Naive thymus-derived CD4-positive, alpha-beta T cell (primary cell): ENCODE data around the gene SPTSSA. TPM values are rescaled to one million over a fixed set of nuclear protein-coding genes. Genes with fewer than 3 reads are reported as not detected.
"Not testable (repeated sequence)": the region's sequence is repeated elsewhere in the genome, so short reads cannot be mapped to it uniquely, and the experiment has no call there.

Experiments
- ATAC-seq: fragments of 150-1000 bp; cut with Tn5 transposase; 2 replicates; pipeline ENCODE4 v1.10.0; 2021; ENCODE audit warnings: mild to moderate bottlenecking, moderate library complexity
- CTCF ChIA-PET: fragments of 350-600 bp; sonication (Branson Sonifier 250); formaldehyde crosslinking; loops from one replicate; lab custom pipeline; 2021; ENCODE audit warnings: antibody characterized with exemption; lab: Charles Lee
- POLR2A ChIA-PET: fragments of 350-600 bp; sonication (Branson Sonifier 250); formaldehyde crosslinking; loops from one replicate; lab custom pipeline; 2021; ENCODE audit warnings: antibody characterized with exemption, inconsistent platforms; lab: Charles Lee
- DNase-seq, 9 donors: peaks; one replicate each; pipeline versions ENCODE4 v3.0.0 to v3.0.0-alpha.2; 2020 to 2022; ENCODE audit warnings: mixed read lengths in 1 of 9
- H3K27ac ChIP-seq: one replicate; pipeline ENCODE4 v1.7.0; 2013; ENCODE audit warnings: mild to moderate bottlenecking, low read depth, low read length, moderate library complexity
- H3K27me3 ChIP-seq, 2 donors: one replicate each; pipeline ENCODE4 v1.7.0; 2013; ENCODE audit warnings: low read length in 2 of 2, mild to moderate bottlenecking in 2 of 2, moderate library complexity in 2 of 2; ENCODE audit not compliant: control insufficient read depth in 2 of 2, insufficient read depth in 2 of 2
- H3K36me3 ChIP-seq, 3 experiments: 1 replicate in 2 of 3; 2 replicates in 1 of 3; pipeline ENCODE4 v1.7.0; 2013; ENCODE audit warnings: low read length in 3 of 3, mild to moderate bottlenecking in 3 of 3, moderate library complexity in 1 of 3; ENCODE audit not compliant: insufficient read depth in 3 of 3, control insufficient read depth in 2 of 3
- H3K4me1 ChIP-seq, 2 donors: one replicate each; pipeline ENCODE4 v1.7.0; 2013; ENCODE audit warnings: low read length in 2 of 2, mild to moderate bottlenecking in 2 of 2, moderate library complexity in 1 of 2; ENCODE audit not compliant: control insufficient read depth in 2 of 2, insufficient read depth in 2 of 2
- H3K4me3 ChIP-seq: 2 replicates; pipeline ENCODE4 v1.7.0; 2013; ENCODE audit warnings: mild to moderate bottlenecking, low read length
- H3K9me3 ChIP-seq, 3 experiments: 1 replicate in 2 of 3; 2 replicates in 1 of 3; pipeline ENCODE4 v1.7.0; 2013; ENCODE audit warnings: low read length in 3 of 3; ENCODE audit not compliant: control insufficient read depth in 2 of 3
- H3K27ac Mint-ChIP-seq, 9 donors: one replicate each; pipeline ENCODE4 v1.8.0; 2020 to 2022; ENCODE audit warnings: mixed read lengths in 9 of 9, mild to moderate bottlenecking in 8 of 9, moderate library complexity in 5 of 9, inconsistent platforms in 2 of 9
- H3K27me3 Mint-ChIP-seq, 5 donors: one replicate each; pipeline ENCODE4 v1.8.0; 2021 to 2022; ENCODE audit warnings: mixed read lengths in 5 of 5, mild to moderate bottlenecking in 1 of 5
- H3K36me3 Mint-ChIP-seq, 5 donors: one replicate each; pipeline ENCODE4 v1.8.0; 2020 to 2022; ENCODE audit warnings: mixed read lengths in 5 of 5, mild to moderate bottlenecking in 3 of 5, inconsistent platforms in 1 of 5
- H3K4me1 Mint-ChIP-seq, 7 donors: one replicate each; pipeline ENCODE4 v1.8.0; 2020 to 2022; ENCODE audit warnings: mixed read lengths in 7 of 7, mild to moderate bottlenecking in 3 of 7, inconsistent platforms in 1 of 7
- H3K4me3 Mint-ChIP-seq, 10 donors: one replicate each; pipeline ENCODE4 v1.8.0; 2020 to 2022; ENCODE audit warnings: mild to moderate bottlenecking in 10 of 10, mixed read lengths in 10 of 10, moderate library complexity in 6 of 10, inconsistent platforms in 2 of 10
- H3K9me3 Mint-ChIP-seq, 11 donors: one replicate each; pipeline ENCODE4 v1.8.0; 2020 to 2022; ENCODE audit warnings: mixed read lengths in 11 of 11, mild to moderate bottlenecking in 4 of 11, inconsistent platforms in 1 of 11, moderate library complexity in 1 of 11
- intact Hi-C, 2 donors: fragments of 100-400 bp; cut with micrococcal nuclease; formaldehyde crosslinking; loops; one replicate each; pipeline ENCODE4 v1.15.1; 2023
- polyA plus RNA-seq, 2 donors: library from polyadenylated mRNA; unstranded; fragments of 300-500 nt; fragmentation: Illumina TruSeq; gene quantifications; one replicate each; pipeline ENCODE4 v1.2.3, GENCODE V29; 2021
- total RNA-seq, 6 experiments: library from RNA in 5 of 6; stranded (reverse) in 5 of 6; gene quantifications; 1 replicate in 5 of 6; 2 replicates in 1 of 6; pipeline ENCODE4 v1.2.3 and lab custom pipeline; 2021 to 2026

SPTSSA gene
- total and polyA plus RNA-seq, 7 experiments from 2014 or later = 2.2 to 13.3 (median 5.1) TPM

- Mint-ChIP-seq H3K4me3 (no peak overlapping the region), H3K4me1 (peaks cover 0 to 6% (median 0%) of the 10 kb centered on the region in 7 donors), H3K27me3 (peaks cover 0 to 13% (median 8%) of the 10 kb centered on the region in 5 donors), H3K9me3 (peaks cover 0 to 22% (median 5%) of the 10 kb centered on the region in 11 donors), H3K27ac (no peak overlapping the region), H3K36me3 (no peaks in the 10 kb centered on the region)
- Histone ChIP-seq H3K36me3 (no peaks in the 10 kb centered on the region), H3K27ac (no peak overlapping the region), H3K27me3 (no peaks in the 10 kb centered on the region), H3K4me1 (no peaks in the 10 kb centered on the region), H3K4me3 (no peak overlapping the region), H3K9me3 (peaks cover 0 to 2% (median 0%) of the 10 kb centered on the region in 3 experiments)
- ChIA-PET CTCF (no interaction called here), POLR2A (no interaction called here)
- ATAC-seq (no peak), DNase-seq (no peak)
- intact Hi-C loops = no loop called here
These were observed 57.6 kb downstream of the SPTSSA start for GRCh38 chr14:34404416-34404815.

GRCh38 chr14:34403646-34404045 lies 58.4 kb downstream of the SPTSSA start:
- H3K4me3 Mint-ChIP-seq = no peak overlapping the region
- H3K36me3 ChIP-seq = no peaks in the 10 kb centered on the region

DNA sequence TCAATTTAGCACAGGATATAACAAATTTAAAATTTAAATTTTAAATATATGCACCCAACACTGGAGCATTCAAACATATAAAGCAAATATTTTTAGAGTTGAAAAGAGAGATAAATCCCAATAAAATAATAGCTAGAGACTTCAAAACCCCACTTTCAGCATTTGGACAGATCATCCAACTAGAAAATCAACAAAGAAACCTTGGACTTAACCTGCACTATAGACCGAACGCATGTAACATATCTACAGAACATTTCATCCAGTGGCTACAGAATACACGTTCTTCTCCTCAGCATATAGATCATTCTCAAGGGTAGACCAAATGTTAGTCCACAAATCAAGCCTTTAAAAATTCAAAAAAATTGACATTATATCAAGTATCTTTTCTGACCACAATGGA lies 64.0 kb downstream of the SPTSSA start:
- intact Hi-C loops = no loop called here
- Histone ChIP-seq H3K27ac (no peak overlapping the region), H3K4me1 (no peaks in the 10 kb centered on the region), H3K4me3 (no peak overlapping the region), H3K9me3 (no peaks in the 10 kb centered on the region), H3K27me3 (no peaks in the 10 kb centered on the region), H3K36me3 (no peaks in the 10 kb centered on the region)
- ChIA-PET POLR2A (no interaction called here), CTCF (no interaction called here)
- DNase-seq = no peak
- Mint-ChIP-seq H3K27ac (no peak overlapping the region), H3K4me3 (no peak overlapping the region), H3K27me3 (peaks cover 0 to 23% (median 0%) of the 10 kb centered on the region in 5 donors), H3K36me3 (no peaks in the 10 kb centered on the region), H3K9me3 (peaks cover 0 to 15% (median 4%) of the 10 kb centered on the region in 11 donors), H3K4me1 (peaks cover 0 to 4% (median 0%) of the 10 kb centered on the region in 7 donors)
- no peak for ATAC-seq

More at GRCh38 chr14:34403646-34404045, 58.4 kb downstream of the SPTSSA start:
- H3K4me1 Mint-ChIP-seq = peaks cover 0 to 6% (median 0%) of the 10 kb centered on the region in 7 donors
- Histone ChIP-seq H3K9me3 (no peaks in the 10 kb centered on the region), H3K27ac (no peak overlapping the region), H3K4me1 (no peaks in the 10 kb centered on the region), H3K27me3 (no peaks in the 10 kb centered on the region), H3K4me3 (no peak overlapping the region)
- H3K27ac Mint-ChIP-seq = no peak overlapping the region
- DNase-seq (no peak), ATAC-seq (no peak)
- POLR2A ChIA-PET = no interaction called here
- H3K9me3 Mint-ChIP-seq = peaks cover 0 to 14% (median 2%) of the 10 kb centered on the region in 11 donors
- H3K36me3 Mint-ChIP-seq = no peaks in the 10 kb centered on the region
- intact Hi-C loops = no loop called here
- H3K27me3 Mint-ChIP-seq = peaks cover 0 to 13% (median 8%) of the 10 kb centered on the region in 5 donors
- CTCF ChIA-PET = no interaction called here

DNA sequence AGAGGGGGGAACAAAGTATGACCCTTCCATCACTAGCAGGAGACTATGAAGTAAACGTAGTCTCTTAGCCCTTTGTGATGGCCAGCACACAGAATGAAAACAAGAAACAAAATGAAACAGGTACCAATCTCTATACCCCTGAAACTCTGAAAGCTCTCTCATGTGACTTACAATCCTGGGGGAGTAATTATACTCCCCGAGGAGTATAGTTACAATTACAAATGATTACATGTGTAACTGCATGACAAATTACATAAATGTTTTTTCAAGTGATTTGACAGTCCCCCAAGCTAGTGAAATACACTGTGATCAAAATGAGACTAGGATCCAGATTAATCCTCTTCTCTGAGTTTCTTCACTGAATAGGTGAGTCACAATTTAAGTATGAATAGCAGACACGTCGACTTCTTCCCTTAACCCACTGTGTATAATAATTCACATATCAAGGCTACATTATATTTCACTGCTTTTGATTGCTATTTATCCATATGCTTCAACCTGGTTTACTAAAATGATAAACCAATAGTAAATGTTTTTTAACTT lies 74.0 kb downstream of the SPTSSA start:
- Mint-ChIP-seq H3K9me3 (peaks cover 0 to 25% (median 8%) of the 10 kb centered on the region in 11 donors), H3K4me1 (peaks cover 0 to 2% (median 0%) of the 10 kb centered on the region in 7 donors), H3K4me3 (no peak overlapping the region), H3K36me3 (peaks cover 0 to 10% (median 0%) of the 10 kb centered on the region in 5 donors), H3K27ac (no peak overlapping the region), H3K27me3 (peaks cover 3 to 46% (median 38%) of the 10 kb centered on the region in 5 donors)
- Histone ChIP-seq H3K9me3 (no peaks in the 10 kb centered on the region), H3K27ac (no peak overlapping the region), H3K36me3 (no peaks in the 10 kb centered on the region), H3K4me3 (no peak overlapping the region), H3K4me1 (no peaks in the 10 kb centered on the region), H3K27me3 (no peaks in the 10 kb centered on the region)
- ChIA-PET CTCF (no interaction called here), POLR2A (no interaction called here)
- intact Hi-C loops = no loop called here
- DNase-seq (no peak), ATAC-seq (no peak)

DNA sequence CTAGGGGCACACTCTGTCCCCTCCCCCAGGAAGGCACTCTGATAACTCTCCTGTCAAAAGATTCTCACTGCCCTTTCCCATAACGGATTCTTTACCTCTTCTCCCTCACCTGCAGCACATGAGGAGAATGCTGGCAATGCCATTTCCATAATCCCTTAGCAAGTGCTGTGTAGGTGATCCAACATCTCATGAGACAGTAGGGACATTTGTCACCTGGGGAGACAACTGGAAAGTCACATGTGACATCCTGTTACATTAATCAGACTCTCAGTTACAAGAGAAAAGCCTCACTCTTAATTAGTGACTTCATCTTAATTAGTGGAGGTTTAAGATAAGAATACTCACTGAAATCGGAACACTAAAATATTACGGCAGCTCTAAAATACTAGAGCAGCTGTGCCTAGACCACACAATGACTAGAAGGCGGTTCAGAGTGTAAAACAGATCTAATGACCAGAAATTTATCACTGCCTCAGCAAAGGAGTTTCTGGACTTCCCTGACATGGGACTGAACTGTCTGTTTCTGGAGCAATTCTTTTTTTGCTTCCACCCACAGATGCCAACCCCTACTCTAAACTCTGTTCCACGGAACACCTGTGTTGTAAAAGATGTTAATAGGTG lies 75.1 kb downstream of the SPTSSA start:
- H3K4me1 ChIP-seq = no peaks in the 10 kb centered on the region
- no peaks in the 10 kb centered on the region for H3K9me3 ChIP-seq
- H3K27ac ChIP-seq = no peak overlapping the region
- POLR2A ChIA-PET = no interaction called here
- DNase-seq (no peak), ATAC-seq (no peak)
- H3K36me3 ChIP-seq = no peaks in the 10 kb centered on the region
- intact Hi-C loops = no loop called here
- Mint-ChIP-seq H3K4me3 (no peak overlapping the region), H3K4me1 (peaks cover 0 to 2% (median 0%) of the 10 kb centered on the region in 7 donors), H3K27me3 (peaks cover 3 to 45% (median 38%) of the 10 kb centered on the region in 5 donors), H3K36me3 (peaks cover 0 to 5% (median 0%) of the 10 kb centered on the region in 5 donors), H3K27ac (no peak overlapping the region), H3K9me3 (peaks cover 0 to 25% (median 7%) of the 10 kb centered on the region in 11 donors)
- CTCF ChIA-PET = no interaction called here
- H3K27me3 ChIP-seq = no peaks in the 10 kb centered on the region
- no peak overlapping the region for H3K4me3 ChIP-seq

- H3K27me3 ChIP-seq, DNase-seq, H3K9me3 ChIP-seq, CTCF ChIA-PET, H3K4me1 Mint-ChIP-seq, POLR2A ChIA-PET, H3K27ac Mint-ChIP-seq, intact Hi-C loops, H3K4me3 Mint-ChIP-seq, H3K36me3 Mint-ChIP-seq, ATAC-seq, H3K4me3 ChIP-seq, H3K4me1 ChIP-seq, H3K27ac ChIP-seq, H3K36me3 ChIP-seq: not testable (repeated sequence)
- Mint-ChIP-seq H3K27me3 (peaks cover 3 to 45% (median 34%) of the 10 kb centered on the region in 5 donors), H3K9me3 (peaks cover 0 to 20% (median 7%) of the 10 kb centered on the region in 11 donors)
These were observed 76.2 kb downstream of the SPTSSA start for GRCh38 chr14:34385881-34386280.

DNA sequence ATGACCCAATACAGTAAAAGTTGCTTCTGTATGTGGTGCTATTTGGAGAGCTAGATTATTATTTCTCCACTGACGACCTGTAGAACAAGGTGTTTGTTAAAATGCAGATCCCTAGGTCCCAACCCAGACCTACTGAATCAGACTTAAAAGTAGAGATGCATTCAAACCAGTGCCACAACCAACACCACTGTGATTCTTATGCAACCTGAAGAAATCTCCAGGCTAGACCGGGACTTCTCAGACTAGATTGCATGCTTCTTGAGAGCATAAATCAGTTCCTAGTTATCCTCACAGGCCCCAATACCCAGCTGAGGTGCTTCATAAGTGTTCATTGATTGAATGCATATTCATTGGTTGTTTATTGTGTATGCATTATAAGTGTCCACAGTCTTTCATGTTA lies 78.2 kb downstream of the SPTSSA start:
- H3K27ac ChIP-seq = no peak overlapping the region
- H3K27me3 Mint-ChIP-seq = peaks cover 3 to 38% (median 26%) of the 10 kb centered on the region in 5 donors
- ChIA-PET CTCF (no interaction called here), POLR2A (no interaction called here)
- DNase-seq (no peak), ATAC-seq (no peak)
- peaks cover 0 to 5% (median 0%) of the 10 kb centered on the region in 5 donors for H3K36me3 Mint-ChIP-seq
- peaks cover 0 to 2% (median 0%) of the 10 kb centered on the region in 7 donors for H3K4me1 Mint-ChIP-seq
- intact Hi-C loops = no loop called here
- no peak overlapping the region for H3K4me3 Mint-ChIP-seq
- no peak overlapping the region for H3K27ac Mint-ChIP-seq
- H3K27me3 ChIP-seq = no peaks in the 10 kb centered on the region
- no peaks in the 10 kb centered on the region for H3K36me3 ChIP-seq
- no peaks in the 10 kb centered on the region for H3K9me3 ChIP-seq
- H3K4me3 ChIP-seq = no peak overlapping the region
- no peaks in the 10 kb centered on the region for H3K4me1 ChIP-seq
- peaks cover 0 to 6% (median 0%) of the 10 kb centered on the region in 11 donors for H3K9me3 Mint-ChIP-seq
